HL-60/S4 treated with retinoic acid at 250 ng/mL for 4 days and 3 days (cell line): ENCODE data around the gene ALPL.
"Not testable (repeated sequence)": the region's sequence is repeated elsewhere in the genome, so short reads cannot be mapped to it uniquely, and the experiment has no call there.

ENCODE experiments used
- in situ Hi-C: fragments of 300-500 bp; cut with MboI; formaldehyde crosslinking; loops from 2 replicates; pipeline ENCODE4 v1.7.0; 2022; ENCODE audit warnings: low sequenced_read_pairs

The ALPL gene

DNA sequence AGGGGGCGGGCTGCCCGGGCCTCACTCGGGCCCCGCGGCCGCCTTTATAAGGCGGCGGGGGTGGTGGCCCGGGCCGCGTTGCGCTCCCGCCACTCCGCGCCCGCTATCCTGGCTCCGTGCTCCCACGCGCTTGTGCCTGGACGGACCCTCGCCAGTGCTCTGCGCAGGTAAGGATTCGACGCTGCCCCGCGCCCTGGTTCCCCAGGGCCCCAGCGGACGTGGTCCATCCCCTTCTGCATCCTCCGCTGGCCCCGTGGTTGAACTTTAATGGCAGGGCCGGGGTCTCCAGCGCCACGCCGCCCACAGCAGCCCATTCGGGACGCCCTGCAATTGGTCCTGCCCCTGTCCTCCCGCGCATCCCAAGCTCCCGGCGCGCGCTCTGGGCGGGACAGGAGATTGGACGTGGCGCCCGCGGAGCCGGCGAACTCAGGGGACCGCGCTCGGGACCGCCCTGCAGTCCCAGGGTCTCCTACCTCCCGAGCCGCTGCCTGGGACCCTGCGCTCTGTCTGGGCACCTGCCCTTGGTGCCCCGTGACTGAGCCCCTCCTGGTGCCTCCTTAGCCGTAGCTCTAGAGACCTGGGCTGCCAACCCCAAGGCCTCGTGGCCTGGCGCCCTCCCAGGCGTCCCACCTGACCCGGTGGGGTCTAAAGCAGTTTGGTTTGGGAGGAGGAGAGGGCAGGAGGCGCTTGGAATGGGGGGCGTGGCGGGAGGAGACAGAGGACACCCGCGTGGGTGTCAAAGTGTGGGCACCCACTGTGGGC, at the start of gene ALPL:
ALPL (plus strand) TSS at position 73 of the 762 bp plus-strand sequence. CDS start 44,659 bp downstream, outside the sequence.
- in situ Hi-C loops = no loop called here

- in situ Hi-C loops = not testable (repeated sequence)
Measured at GRCh38 chr1:21465127-21465526, 44.1 kb upstream of the ALPL start.

DNA sequence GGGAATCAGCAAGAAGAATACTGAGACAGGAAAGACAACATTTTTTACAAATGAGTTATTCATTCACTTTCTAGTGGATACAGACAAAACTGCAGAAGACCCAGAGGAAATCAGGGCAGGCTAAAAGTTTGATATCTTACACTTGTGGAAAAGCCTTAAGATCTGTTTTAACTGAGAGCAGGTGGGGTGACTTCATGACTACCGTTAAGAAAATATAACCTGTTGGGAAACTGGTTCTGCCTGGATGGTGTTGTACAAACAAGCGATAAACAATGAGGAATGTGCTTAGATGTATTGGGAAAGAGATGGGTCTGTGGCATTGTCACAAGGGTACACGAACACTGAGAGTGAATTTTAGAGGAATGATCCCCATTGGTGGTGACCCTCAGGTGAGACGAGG, 41.3 kb upstream of the ALPL start:
- in situ Hi-C loops = not testable (repeated sequence)

- in situ Hi-C loops = no loop called here
Measured at GRCh38 chr1:21468599-21468998, 40.6 kb upstream of the ALPL start.

DNA sequence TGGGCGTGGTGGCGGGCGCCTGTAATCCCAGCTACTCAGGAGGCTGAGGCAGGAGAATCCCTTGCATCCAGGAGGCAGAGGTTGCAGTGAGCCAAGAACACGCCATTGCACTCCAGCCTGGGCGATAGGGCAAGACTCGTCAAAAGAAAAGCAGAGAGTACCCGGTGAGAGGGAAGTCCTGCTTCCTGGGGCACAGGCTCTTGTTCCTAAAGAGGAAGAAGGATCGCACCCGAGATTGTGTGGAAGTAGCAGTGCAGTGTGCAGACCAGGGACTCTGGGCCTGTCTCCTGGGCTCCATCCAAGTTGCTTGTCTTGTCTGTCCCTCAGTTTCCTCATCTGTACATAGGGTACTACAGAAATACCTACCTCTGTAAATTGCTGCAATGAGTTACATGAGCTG, 39.6 kb upstream of the ALPL start:
- in situ Hi-C loops = no loop called here

- in situ Hi-C loops = no loop called here
Measured at GRCh38 chr1:21472861-21473260, 36.4 kb upstream of the ALPL start.

- in situ Hi-C loops = no loop called here
Measured at GRCh38 chr1:21478356-21478755, 30.9 kb upstream of the ALPL start.

DNA sequence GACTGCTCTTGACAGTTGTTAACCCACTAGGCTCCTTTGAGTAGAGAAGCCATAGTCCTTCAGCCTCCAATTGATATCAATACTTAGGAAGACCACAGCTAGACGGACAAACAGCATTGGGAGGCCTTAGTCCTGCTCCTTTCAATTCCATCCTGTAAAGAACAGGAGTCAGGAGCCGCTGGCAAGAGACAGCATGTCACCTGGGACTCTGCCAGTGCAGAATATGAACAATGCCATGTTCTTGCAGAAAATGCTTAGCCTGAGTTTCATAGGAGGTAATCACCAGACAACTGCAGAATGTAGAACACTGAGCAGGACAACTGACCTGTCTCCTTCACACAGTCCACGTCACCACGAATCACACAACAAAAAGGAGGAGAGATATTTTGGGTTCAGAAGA, 25.3 kb upstream of the ALPL start:
- in situ Hi-C loops = not testable (repeated sequence)

DNA sequence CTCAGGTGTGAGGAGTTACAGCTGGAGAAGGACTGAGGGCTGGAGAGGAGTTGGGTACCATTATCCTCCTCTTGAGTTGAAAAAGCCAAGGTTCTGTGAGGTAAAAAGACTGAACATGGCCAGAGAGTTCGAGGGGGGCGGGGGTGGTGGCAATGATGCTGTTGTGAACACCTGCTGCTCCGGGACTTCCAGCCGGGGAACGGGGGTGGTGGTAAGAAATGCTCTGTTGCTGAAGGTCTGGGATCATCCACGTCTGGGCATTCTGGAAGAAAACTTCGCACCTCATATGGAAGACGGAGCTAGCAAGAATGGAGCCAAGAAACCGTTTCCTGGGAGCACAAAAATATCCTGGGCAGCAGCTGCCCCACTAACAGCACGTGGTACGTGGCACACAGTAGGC, 20.1 kb upstream of the ALPL start:
- in situ Hi-C loops = no loop called here

GRCh38 chr1:21490774-21491487, 18.3 kb upstream of the ALPL start:
- in situ Hi-C loops = no loop called here

DNA sequence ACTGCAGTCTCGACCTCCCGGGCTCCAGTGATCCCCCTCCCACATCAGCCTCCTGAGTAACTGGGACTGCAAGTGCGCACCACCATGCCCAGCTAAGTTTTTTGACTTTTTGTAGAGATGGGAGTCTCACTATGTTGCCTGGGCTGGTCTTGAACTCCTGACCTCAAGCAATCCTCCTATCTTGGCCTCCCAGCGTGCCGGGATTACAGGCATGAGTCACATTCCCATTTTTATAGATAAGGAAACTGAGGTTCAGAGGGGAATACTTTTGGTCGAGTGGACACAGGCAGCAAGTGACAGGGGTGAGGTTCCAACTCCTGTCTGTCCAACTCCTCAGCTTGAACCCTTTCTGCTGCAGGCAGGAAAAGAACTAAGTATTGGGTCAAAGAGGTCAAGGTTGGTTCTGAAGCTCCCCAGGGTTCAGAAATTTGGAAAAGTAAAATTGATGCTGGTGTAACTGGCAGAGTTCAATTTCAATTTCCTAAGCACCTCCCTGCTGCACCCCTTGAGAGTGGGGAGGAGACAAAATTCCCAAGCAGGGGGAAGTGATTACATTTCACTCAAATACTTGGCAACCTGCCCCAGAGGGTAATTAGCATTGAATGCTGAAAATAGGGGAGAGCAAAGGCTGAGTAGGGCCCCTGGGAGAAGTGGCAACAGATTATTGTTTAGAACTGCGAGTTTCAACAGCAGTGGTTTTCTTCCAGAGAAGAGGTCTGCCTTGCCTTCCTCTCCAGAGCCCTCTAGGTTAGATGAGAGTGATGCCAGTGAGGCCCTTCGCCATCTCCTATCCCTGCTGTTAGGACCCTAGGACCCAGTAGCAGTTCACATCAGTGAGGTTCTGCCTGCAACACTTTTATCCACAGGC, 17.5 kb upstream of the ALPL start:
- in situ Hi-C loops = no loop called here

DNA sequence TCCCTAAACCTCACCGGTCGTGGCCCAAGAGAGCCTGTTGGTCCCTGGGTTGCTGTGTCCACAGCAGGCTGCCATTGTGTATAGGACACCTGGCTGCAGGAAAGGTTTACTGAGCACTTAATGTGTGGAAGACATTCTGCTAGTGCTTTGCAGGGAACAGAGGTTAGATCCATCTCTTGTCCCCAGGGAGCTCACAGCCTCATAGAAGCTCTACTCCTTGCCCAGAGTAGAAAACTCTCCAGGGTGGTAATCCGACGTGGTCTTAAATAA, 16.9 kb upstream of the ALPL start:
- in situ Hi-C loops = no loop called here

GRCh38 chr1:21494196-21494595, 15.0 kb upstream of the ALPL start:
- in situ Hi-C loops = no loop called here

DNA sequence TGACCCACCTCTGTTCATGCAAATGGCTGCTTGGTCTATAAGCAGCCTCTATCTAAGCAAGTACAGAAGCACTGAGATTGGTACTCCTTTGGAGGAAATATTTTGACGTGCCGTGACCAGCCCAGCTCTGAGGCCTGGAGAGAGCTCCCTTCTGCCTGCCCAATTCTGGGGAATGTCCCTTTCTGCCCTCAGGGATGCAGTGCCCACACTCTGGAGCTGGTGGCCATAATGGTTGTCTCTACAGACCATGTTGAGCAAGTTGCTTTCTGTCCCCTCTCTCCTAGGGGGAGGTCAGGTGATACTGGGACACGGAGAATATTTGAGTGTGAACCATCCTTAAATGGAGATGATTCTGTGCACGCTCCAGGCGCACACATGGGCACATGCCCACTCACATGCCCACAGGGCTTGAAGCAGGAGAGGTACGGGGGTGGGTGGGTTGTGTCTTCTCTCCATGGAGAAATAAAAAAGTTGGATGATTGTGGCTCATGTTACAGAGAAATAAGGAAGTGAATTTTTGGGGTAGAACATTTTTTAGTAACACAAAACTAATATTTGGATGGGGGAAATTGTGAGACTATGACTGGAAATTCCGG, 13.9 kb upstream of the ALPL start:
- in situ Hi-C loops = no loop called here

DNA sequence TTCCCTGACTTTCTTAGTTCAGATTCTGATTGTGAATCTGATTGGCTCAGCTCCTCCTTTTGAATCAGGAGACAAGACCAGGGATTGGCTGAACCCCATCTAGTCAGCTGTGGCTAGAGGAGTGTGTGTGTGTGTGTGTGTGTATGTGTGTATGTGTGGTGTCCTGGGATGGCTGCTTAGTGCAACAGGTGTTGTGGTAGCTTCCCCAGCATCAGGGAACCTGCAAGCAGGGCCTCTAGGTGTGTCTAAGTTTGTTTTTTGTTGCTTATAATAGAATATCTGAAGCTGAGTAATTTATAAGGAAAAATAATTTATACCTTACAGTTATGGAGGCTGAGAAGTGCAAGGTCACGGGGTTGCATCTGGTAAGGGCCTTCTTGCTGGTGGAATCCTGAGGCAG, 13.2 kb upstream of the ALPL start:
- in situ Hi-C loops = no loop called here

GRCh38 chr1:21496886-21497285, 12.3 kb upstream of the ALPL start:
- in situ Hi-C loops = no loop called here

DNA sequence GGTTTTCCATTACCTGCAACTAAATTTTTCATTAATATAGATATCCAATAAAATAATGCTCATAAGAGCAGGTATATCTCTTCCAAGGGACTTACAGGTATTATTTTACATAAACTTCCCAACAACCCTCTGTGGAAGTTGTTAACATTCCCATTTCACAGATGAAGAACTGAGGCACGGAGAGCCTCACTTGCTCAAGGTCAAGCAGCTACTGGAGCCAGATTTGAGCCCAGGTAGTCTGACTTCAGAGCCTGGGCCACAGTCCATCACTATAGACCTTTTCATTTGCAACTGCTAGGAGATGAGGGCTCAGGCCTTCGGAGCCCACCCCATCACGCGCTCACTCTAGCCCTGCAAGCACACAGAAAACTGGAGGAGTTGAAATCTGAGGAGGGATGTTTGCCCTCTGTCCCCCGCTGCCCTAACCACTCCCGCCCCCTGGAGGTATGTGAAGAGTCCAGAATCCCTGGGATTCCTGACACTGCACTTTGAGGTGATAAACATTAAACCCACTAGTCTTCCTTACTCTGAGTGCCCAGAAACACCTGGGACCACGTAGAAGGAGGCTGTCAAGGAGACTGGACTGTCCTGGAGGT, 11.7 kb upstream of the ALPL start:
- in situ Hi-C loops = no loop called here

DNA sequence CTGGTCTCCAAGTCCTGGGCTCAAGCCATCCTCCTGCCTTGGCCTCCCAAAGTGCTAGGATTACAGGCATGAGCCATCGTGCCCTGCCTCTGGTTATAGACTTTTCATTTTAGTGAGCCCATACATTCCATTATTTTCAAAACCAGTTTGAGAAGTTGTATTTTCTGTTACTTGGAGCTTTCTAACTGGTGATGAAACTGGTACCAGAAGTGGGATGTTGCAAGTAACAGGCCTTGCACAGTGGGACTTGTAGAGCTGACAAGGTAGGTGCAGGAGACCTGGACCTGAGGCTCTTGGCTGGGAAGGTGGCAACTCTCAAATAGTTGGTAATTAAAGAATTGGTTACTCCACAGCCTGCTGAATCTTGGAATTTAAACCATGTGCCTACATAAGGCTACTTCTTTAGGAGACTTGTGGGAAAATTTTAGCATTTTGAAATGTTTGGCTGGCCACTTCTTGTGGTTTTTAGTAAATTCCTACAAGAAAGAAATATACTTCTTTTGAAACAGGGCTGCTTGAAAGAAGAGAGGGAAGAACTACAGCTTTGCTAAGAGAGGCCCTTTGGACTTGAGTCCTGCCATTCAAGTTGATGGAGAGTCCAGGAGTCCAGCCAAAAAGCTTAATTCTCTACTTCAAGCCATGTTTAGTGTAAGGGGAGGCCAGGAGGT, 9.8 kb upstream of the ALPL start:
- in situ Hi-C loops = no loop called here

GRCh38 chr1:21503706-21504377, 5.4 kb upstream of the ALPL start:
- in situ Hi-C loops = no loop called here

GRCh38 chr1:21506804-21507203, 2.4 kb upstream of the ALPL start:
- in situ Hi-C loops = no loop called here
